GM12891 (cell line): Measurements from ENCODE around the gene RUFY4.

Experiments used
- PAX5 ChIP-seq: IDR thresholded peaks from 2 replicates; pipeline ENCODE4 v1.6.1; 2011; ENCODE audit warnings: low read length, moderate library complexity, mild to moderate bottlenecking; ENCODE audit not compliant: insufficient read depth, severe bottlenecking
- POLR2A ChIP-seq: IDR thresholded peaks from 2 replicates; pipeline ENCODE4 v1.6.1; 2011; ENCODE audit warnings: low read depth, low read length, control low read depth
- POLR2AphosphoS5 ChIP-seq: IDR thresholded peaks from 2 replicates; pipeline ENCODE4 v1.6.1; 2011; ENCODE audit warnings: low read depth, low read length, control low read depth
- POU2F2 ChIP-seq: IDR thresholded peaks from 2 replicates; pipeline ENCODE4 v1.6.1; 2011; ENCODE audit warnings: low read depth, mild to moderate bottlenecking, control low read depth, low read length, moderate library complexity
- SPI1 ChIP-seq: IDR thresholded peaks from 2 replicates; pipeline ENCODE4 v1.6.1; 2011; ENCODE audit warnings: low read depth, low read length, control low read depth
- TAF1 ChIP-seq: IDR thresholded peaks from 2 replicates; pipeline ENCODE4 v1.6.1; 2011; ENCODE audit warnings: low read depth, low read length, control low read depth

DNA sequence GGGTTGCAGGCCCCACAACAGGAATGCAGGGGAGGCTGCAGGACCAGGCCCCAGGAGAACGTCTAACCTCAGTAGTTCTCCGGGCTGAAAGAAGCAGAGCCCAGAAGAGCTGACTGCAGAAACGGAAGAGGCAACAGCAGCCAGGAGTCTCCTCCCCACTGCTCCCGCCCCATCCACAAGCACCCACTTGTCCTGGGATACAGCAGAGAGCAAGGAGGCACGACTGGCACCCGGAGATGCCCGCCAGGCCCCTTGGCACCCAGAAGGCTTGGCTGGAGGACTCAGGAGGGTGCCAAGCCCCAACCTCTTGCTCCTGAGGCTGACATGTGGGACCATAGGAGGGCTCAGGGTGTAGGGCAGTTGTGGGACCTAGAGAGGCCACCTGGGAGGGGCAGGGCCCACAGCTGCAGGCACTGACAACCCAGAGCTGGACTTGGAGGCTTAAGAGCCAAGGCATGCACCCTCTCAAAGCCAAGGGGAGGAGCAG lies 37.2 kb upstream of the RUFY4 start:
- no peak for TF ChIP-seq POLR2AphosphoS5
- no peak for TF ChIP-seq TAF1
- TF ChIP-seq POU2F2: no peak
- TF ChIP-seq POLR2A: no peak
- no peak for TF ChIP-seq SPI1
- TF ChIP-seq PAX5: no peak
